Tibial nerve (tissue), 4 donors: ENCODE measurements around the gene TANK. TPM values are rescaled to one million over a fixed set of nuclear protein-coding genes. Genes with fewer than 3 reads are reported as not detected.
"Not testable (repeated sequence)": the region's sequence is repeated elsewhere in the genome, so short reads cannot be mapped to it uniquely, and the experiment has no call there.

Experiments
- DNase-seq, 2 donors: peaks; one replicate each; pipeline ENCODE4 v3.0.0-alpha.2; 2019; ENCODE audit warnings: low spot score in 2 of 2
- H3K27ac ChIP-seq, 4 donors: fragments of 200-600 bp; sonication (generic) in 3 of 4; one replicate each; pipeline ENCODE4 v1.5.1; 2017 to 2019; ENCODE audit warnings: mild to moderate bottlenecking in 1 of 4
- H3K27me3 ChIP-seq, 2 donors: fragments of 200-600 bp; sonication (generic) in 1 of 2; one replicate each; pipeline versions ENCODE4 v1.5.1 to v1.6.0; 2017 to 2019
- H3K36me3 ChIP-seq, 3 donors: fragments of 200-600 bp; sonication (generic); one replicate each; pipeline ENCODE4 v1.5.1; 2018 to 2019
- H3K4me1 ChIP-seq, 4 donors: fragments of 200-600 bp; sonication (generic) in 3 of 4; one replicate each; pipeline ENCODE4 v1.5.1; 2017 to 2019
- H3K4me3 ChIP-seq, 4 donors: fragments of 200-600 bp; sonication (generic) in 3 of 4; one replicate each; pipeline ENCODE4 v1.5.1; 2017 to 2019; ENCODE audit warnings: mild to moderate bottlenecking in 1 of 4, moderate library complexity in 1 of 4
- H3K9me3 ChIP-seq, 4 donors: fragments of 200-600 bp; sonication (generic) in 3 of 4; one replicate each; pipeline ENCODE4 v1.5.1; 2017 to 2019
- CTCF ChIP-seq, 5 experiments: fragments of 200-600 bp in 3 of 5; fragments of 450-650 bp in 2 of 5; sonication (generic) in 3 of 5; IDR thresholded peaks; one replicate each; pipeline ENCODE4 v1.5.1; 2016 to 2019; ENCODE audit warnings: antibody characterized with exemption in 5 of 5, mild to moderate bottlenecking in 3 of 5, moderate library complexity in 2 of 5
- EP300 ChIP-seq, 2 donors: sonication (generic); formaldehyde crosslinking; IDR thresholded peaks; one replicate each; pipeline ENCODE4 v1.6.1; 2017; ENCODE audit warnings: antibody characterized with exemption in 2 of 2, mild to moderate bottlenecking in 1 of 2
- POLR2A ChIP-seq, 2 donors: fragments of 450-650 bp; IDR thresholded peaks; one replicate each; pipeline ENCODE4 v1.6.1; 2017; ENCODE audit warnings: antibody characterized with exemption in 2 of 2, mild to moderate bottlenecking in 2 of 2, moderate library complexity in 2 of 2
- WGBS, 2 donors: methylation state at CpG; one replicate each; pipeline ENCODE4 v1.1.5; 2018; 5-methylcytosine and 5-hydroxymethylcytosine counted together
- total RNA-seq, 4 donors: library from RNA; depleted of rRNA; stranded (reverse); fragments of >200 nt; gene quantifications; one replicate each; pipeline ENCODE4 v1.1.0, GENCODE V29; 2016

TANK gene
- total RNA-seq, 4 donors from 2014 or later: 54.4 to 83.5 (median 75.1) TPM

GRCh38 chr2:161173541-161174194 is 13.4 kb downstream of the TANK start:
- Histone ChIP-seq H3K27ac (no peak overlapping the region), H3K4me1 (peaks cover 0 to 33% (median 12%) of the 10 kb centered on the region in 4 donors), H3K9me3 (no peaks in the 10 kb centered on the region), H3K27me3 (no peaks in the 10 kb centered on the region), H3K4me3 (no peak overlapping the region), H3K36me3 (peaks cover 0 to 39% (median 0%) of the 10 kb centered on the region in 3 donors)
- no peak for TF ChIP-seq EP300 (IDR thresholded peaks at IDR 0.05)
- TF ChIP-seq CTCF (IDR thresholded peaks at IDR 0.05): no peak
- no peak for TF ChIP-seq POLR2A (IDR thresholded peaks at IDR 0.05)
- no peak for DNase-seq
- 94 to 100% methylated on average over 2 of the region's 2 CpGs for WGBS, 2 donors

DNA sequence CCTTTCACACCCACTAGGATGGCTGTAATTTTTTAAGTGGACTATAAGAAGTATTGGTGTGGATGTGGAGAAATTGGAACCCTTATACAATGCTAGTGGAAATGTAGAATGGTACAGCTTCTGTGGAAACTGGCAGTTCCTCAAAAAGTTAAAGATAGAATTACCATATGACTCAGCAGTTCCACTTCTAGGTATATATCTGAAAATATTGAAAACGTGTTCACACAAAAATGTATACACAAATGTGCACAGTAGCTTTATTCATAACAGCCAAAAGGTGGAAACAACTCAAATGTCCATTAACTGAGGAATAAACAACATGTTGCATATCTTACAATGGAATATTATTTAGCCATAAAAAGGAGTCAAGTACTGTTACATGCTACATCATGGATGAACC is 17.7 kb downstream of the TANK start:
- WGBS, 2 donors: 74 to 75% methylated on average over 1 of the region's 1 CpG

GRCh38 chr2:161178756-161179155 is 18.5 kb downstream of the TANK start:
- TF ChIP-seq POLR2A (IDR thresholded peaks at IDR 0.05) (no peak), CTCF (IDR thresholded peaks at IDR 0.05) (no peak), EP300 (IDR thresholded peaks at IDR 0.05) (no peak)
- 48 to 56% methylated on average over 4 of the region's 4 CpGs for WGBS, 2 donors
- DNase-seq: no peak
- Histone ChIP-seq H3K36me3 (peaks cover 0 to 63% (median 10%) of the 10 kb centered on the region in 3 donors), H3K4me1 (peaks cover 0 to 3% (median 0%) of the 10 kb centered on the region in 4 donors), H3K9me3 (no peaks in the 10 kb centered on the region), H3K27ac (no peak overlapping the region), H3K4me3 (no peak overlapping the region), H3K27me3 (no peaks in the 10 kb centered on the region)

More for the DNA sequence above, 17.7 kb downstream of the TANK start:
- Histone ChIP-seq H3K27ac (no peak overlapping the region), H3K4me3 (no peak overlapping the region), H3K27me3 (no peaks in the 10 kb centered on the region), H3K36me3 (peaks cover 0 to 65% (median 8%) of the 10 kb centered on the region in 3 donors), H3K4me1 (peaks cover 0 to 5% (median 0%) of the 10 kb centered on the region in 4 donors), H3K9me3 (no peaks in the 10 kb centered on the region)
- TF ChIP-seq CTCF (IDR thresholded peaks at IDR 0.05): no peak
- TF ChIP-seq POLR2A (IDR thresholded peaks at IDR 0.05): no peak
- no peak for TF ChIP-seq EP300 (IDR thresholded peaks at IDR 0.05)
- DNase-seq: no peak

DNA sequence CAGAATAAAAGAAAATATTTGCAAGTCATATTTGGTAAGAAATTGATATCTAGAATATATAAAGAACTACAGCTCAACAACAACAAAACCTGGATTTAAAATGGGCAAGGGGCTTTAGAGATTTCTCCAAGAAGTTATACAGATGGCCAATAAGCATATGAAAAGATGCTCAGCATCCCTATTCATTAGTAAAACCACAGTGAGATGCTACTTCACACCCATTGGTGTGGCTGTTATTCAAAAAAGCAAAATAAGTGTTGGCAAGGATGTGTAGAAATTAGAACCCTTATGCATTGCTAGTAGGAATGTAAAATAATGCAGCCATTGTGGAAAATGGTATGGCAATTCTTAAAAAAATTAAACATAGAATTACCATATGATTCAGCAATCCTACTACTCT is 29.8 kb downstream of the TANK start:
- no peak overlapping the region for H3K4me3 ChIP-seq
- no peaks in the 10 kb centered on the region for H3K4me1 ChIP-seq
- no peaks in the 10 kb centered on the region for H3K9me3 ChIP-seq
- H3K36me3 ChIP-seq: peaks cover 0 to 37% (median 0%) of the 10 kb centered on the region in 3 donors
- no peak overlapping the region for H3K27ac ChIP-seq
- DNase-seq: no peak
- TF ChIP-seq EP300 (IDR thresholded peaks at IDR 0.05) (no peak), CTCF (IDR thresholded peaks at IDR 0.05) (no peak), POLR2A (IDR thresholded peaks at IDR 0.05) (no peak)
- H3K27me3 ChIP-seq: no peaks in the 10 kb centered on the region

DNA sequence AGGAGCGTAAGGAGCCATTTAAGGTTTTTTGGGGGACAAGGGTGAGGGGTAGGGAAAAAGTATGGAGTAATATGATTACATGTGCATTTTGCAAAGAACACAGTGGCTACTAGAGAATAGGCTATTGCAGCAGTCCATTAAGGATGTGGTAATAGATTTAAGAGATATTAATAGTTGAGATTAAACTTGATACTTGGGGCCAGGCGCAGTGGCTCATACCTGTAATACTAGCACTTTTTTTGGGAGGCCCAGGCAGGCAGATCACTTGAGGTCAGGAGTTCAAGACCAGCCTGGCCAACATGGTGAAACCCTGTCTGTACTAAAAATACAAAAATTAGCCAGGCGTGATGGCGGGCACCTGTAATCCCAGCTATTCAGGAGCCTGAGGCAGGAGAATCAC is 35.4 kb downstream of the TANK start:
- not testable (repeated sequence) for DNase-seq, H3K27me3 ChIP-seq, H3K4me3 ChIP-seq, H3K9me3 ChIP-seq, H3K27ac ChIP-seq, H3K4me1 ChIP-seq
- peaks cover 0 to 56% (median 0%) of the 10 kb centered on the region in 3 donors for H3K36me3 ChIP-seq
- WGBS, 2 donors: 94% methylated on average over 4 of the region's 4 CpGs
